GM18870 (cell line): ENCODE measurements around the gene AGTRAP.

Experiments
- ATAC-seq: cut with Tn5 transposase; IDR thresholded peaks from one replicate; pipeline ENCODE4 v1.9.1; 2021; ENCODE audit warnings: moderate library complexity; ENCODE audit not compliant: unreplicated experiment

AGTRAP gene

GRCh38 chr1:11761285-11761684, 25.3 kb downstream of the AGTRAP start:
- ATAC-seq = no peak

- ATAC-seq = no peak
These were observed 26.1 kb downstream of the AGTRAP start, which contains the start of gene C1orf167 for GRCh38 chr1:11761988-11762406. Gene C1orf167, plus strand, starts transcription at chr1:11762193. Its CDS starts 2,208 bp downstream, at chr1:11764401.

GRCh38 chr1:11764115-11764514, 28.2 kb downstream of the AGTRAP start:
- ATAC-seq = no peak

GRCh38 chr1:11764519-11764918, 28.6 kb downstream of the AGTRAP start:
- ATAC-seq = no peak

- ATAC-seq = no peak
These were observed 29.9 kb downstream of the AGTRAP start for GRCh38 chr1:11765661-11766428.

GRCh38 chr1:11766429-11766776, 30.5 kb downstream of the AGTRAP start:
- no peak for ATAC-seq

- ATAC-seq = no peak
These were observed 32.2 kb downstream of the AGTRAP start for GRCh38 chr1:11767922-11768704.

GRCh38 chr1:11768821-11769220, 32.9 kb downstream of the AGTRAP start:
- no peak for ATAC-seq

GRCh38 chr1:11769274-11769673, 33.3 kb downstream of the AGTRAP start:
- no peak for ATAC-seq

GRCh38 chr1:11770011-11770410, 34.1 kb downstream of the AGTRAP start:
- no peak for ATAC-seq

- ATAC-seq = no peak
These were observed 35.6 kb downstream of the AGTRAP start for GRCh38 chr1:11771481-11772043.

- ATAC-seq = no peak
These were observed 36.5 kb downstream of the AGTRAP start for GRCh38 chr1:11772458-11772857.

GRCh38 chr1:11774753-11775152, 38.8 kb downstream of the AGTRAP start:
- no peak for ATAC-seq

- ATAC-seq = no peak
These were observed 41.9 kb downstream of the AGTRAP start for GRCh38 chr1:11777658-11778322.

GRCh38 chr1:11778336-11778735, 42.4 kb downstream of the AGTRAP start:
- ATAC-seq = no peak

- no peak for ATAC-seq
These were observed 43.1 kb downstream of the AGTRAP start for GRCh38 chr1:11778844-11779623.

- no peak for ATAC-seq
These were observed 43.9 kb downstream of the AGTRAP start for GRCh38 chr1:11779715-11780379.

GRCh38 chr1:11780380-11781147, 44.6 kb downstream of the AGTRAP start:
- no peak for ATAC-seq

GRCh38 chr1:11781297-11781696, 45.4 kb downstream of the AGTRAP start:
- ATAC-seq = no peak
